MM.1S (cell line): ENCODE data around the gene NFATC4.

ENCODE experiments used
- DNase-seq: peaks from one replicate; pipeline ENCODE4 v3.0.0-alpha.2; 2015
- H2AFZ ChIP-seq: fragments of 300-600 bp; sonication (generic); 2 replicates; pipeline ENCODE4 v1.6.0; 2016; ENCODE audit warnings: antibody characterized with exemption, low read length
- H3F3A ChIP-seq: fragments of 300-600 bp; sonication (generic); 2 replicates; pipeline ENCODE4 v1.6.1; 2016; ENCODE audit warnings: mild to moderate bottlenecking, antibody characterized with exemption, low read length, moderate library complexity, mixed read lengths; ENCODE audit not compliant: insufficient read depth
- H3K27ac ChIP-seq: fragments of 300-600 bp; sonication (generic); 2 replicates; pipeline ENCODE4 v1.5.1; 2016; ENCODE audit warnings: mild to moderate bottlenecking, low read length
- H3K27me3 ChIP-seq: fragments of 300-600 bp; sonication (generic); replicated peaks from 2 replicates; pipeline ENCODE4 v1.6.0; 2016; ENCODE audit warnings: low read length; ENCODE audit not compliant: insufficient read depth
- H3K36me3 ChIP-seq: fragments of 300-600 bp; sonication (generic); replicated peaks from 2 replicates; pipeline ENCODE4 v1.6.1; 2016; ENCODE audit warnings: mild to moderate bottlenecking, low read length, mixed read lengths; ENCODE audit not compliant: insufficient read depth
- H3K4me1 ChIP-seq: fragments of 300-600 bp; sonication (generic); 2 replicates; pipeline ENCODE4 v1.6.1; 2016; ENCODE audit warnings: low read length, mixed read lengths
- H3K4me2 ChIP-seq: fragments of 300-600 bp; sonication (generic); 2 replicates; pipeline ENCODE4 v1.6.0; 2016; ENCODE audit warnings: low read depth, low read length
- H3K4me3 ChIP-seq: fragments of 300-600 bp; sonication (generic); 2 replicates; pipeline ENCODE4 v1.5.1; 2016; ENCODE audit warnings: low read length, mixed read lengths
- H3K79me2 ChIP-seq: fragments of 300-600 bp; sonication (generic); 2 replicates; pipeline ENCODE4 v1.6.1; 2016; ENCODE audit warnings: mixed run types, low read length, mixed read lengths
- H3K9ac ChIP-seq: fragments of 300-600 bp; sonication (generic); 2 replicates; pipeline ENCODE4 v1.6.1; 2016; ENCODE audit warnings: low read length, mixed read lengths
- H3K9me2 ChIP-seq: fragments of 300-600 bp; sonication (generic); replicated peaks from 2 replicates; pipeline ENCODE4 v1.6.1; 2016; ENCODE audit warnings: mild to moderate bottlenecking, low read length, mixed read lengths; ENCODE audit not compliant: insufficient read depth
- H3K9me3 ChIP-seq: fragments of 300-600 bp; sonication (generic); replicated peaks from 2 replicates; pipeline ENCODE4 v1.6.1; 2016; ENCODE audit warnings: mild to moderate bottlenecking, low read length, mixed read lengths; ENCODE audit not compliant: insufficient read depth
- H4K20me1 ChIP-seq: fragments of 300-600 bp; sonication (generic); 2 replicates; pipeline ENCODE4 v1.6.1; 2016; ENCODE audit warnings: mild to moderate bottlenecking, low read length, moderate library complexity, mixed read lengths; ENCODE audit not compliant: insufficient read depth
- EZH2 ChIP-seq: fragments of 300-600 bp; sonication (generic); optimal IDR thresholded peaks from 2 replicates; pipeline ENCODE3; 2017; ENCODE audit warnings: low read depth, mild to moderate bottlenecking, antibody characterized with exemption, low read length, mixed read lengths
- EZH2phosphoT487 ChIP-seq: fragments of 300-600 bp; sonication (generic); IDR thresholded peaks from 2 replicates; pipeline ENCODE4 v1.6.1; 2018; ENCODE audit warnings: antibody characterized with exemption, low read length
- TF ChIP-seq, protein P1 (sequence below): fragments of 300-600 bp; sonication (generic); IDR thresholded peaks from 2 replicates; pipeline ENCODE4 v1.5.1; 2016; ENCODE audit warnings: antibody characterized with exemption, low read length, mixed read lengths

The NFATC4 gene

GRCh38 chr14:24426150-24426911, 58.3 kb downstream of the NFATC4 start:
- Histone ChIP-seq H2AFZ (no peak overlapping the region), H3K9me2 (no peaks in the 10 kb centered on the region), H3K36me3 (no peaks in the 10 kb centered on the region), H3K27ac (no peak overlapping the region), H3K27me3 (no peaks in the 10 kb centered on the region), H3F3A (peaks cover 15% of the 10 kb centered on the region), H3K9ac (no peak overlapping the region), H3K4me1 (peaks cover 37% of the 10 kb centered on the region), H3K4me2 (no peak overlapping the region), H3K79me2 (peaks cover 12% of the 10 kb centered on the region), H3K4me3 (no peak overlapping the region), H3K9me3 (no peaks in the 10 kb centered on the region), H4K20me1 (no peaks in the 10 kb centered on the region)
- TF ChIP-seq EZH2phosphoT487, result no peak
- TF ChIP-seq, protein P1, sequence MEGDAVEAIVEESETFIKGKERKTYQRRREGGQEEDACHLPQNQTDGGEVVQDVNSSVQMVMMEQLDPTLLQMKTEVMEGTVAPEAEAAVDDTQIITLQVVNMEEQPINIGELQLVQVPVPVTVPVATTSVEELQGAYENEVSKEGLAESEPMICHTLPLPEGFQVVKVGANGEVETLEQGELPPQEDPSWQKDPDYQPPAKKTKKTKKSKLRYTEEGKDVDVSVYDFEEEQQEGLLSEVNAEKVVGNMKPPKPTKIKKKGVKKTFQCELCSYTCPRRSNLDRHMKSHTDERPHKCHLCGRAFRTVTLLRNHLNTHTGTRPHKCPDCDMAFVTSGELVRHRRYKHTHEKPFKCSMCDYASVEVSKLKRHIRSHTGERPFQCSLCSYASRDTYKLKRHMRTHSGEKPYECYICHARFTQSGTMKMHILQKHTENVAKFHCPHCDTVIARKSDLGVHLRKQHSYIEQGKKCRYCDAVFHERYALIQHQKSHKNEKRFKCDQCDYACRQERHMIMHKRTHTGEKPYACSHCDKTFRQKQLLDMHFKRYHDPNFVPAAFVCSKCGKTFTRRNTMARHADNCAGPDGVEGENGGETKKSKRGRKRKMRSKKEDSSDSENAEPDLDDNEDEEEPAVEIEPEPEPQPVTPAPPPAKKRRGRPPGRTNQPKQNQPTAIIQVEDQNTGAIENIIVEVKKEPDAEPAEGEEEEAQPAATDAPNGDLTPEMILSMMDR, result no peak
- TF ChIP-seq EZH2, result no peak
- no peak for DNase-seq

GRCh38 chr14:24426912-24427536, 59.0 kb downstream of the NFATC4 start:
- H2AFZ ChIP-seq, result no peak overlapping the region
- no peak overlapping the region for H3K4me3 ChIP-seq
- no peaks in the 10 kb centered on the region for H4K20me1 ChIP-seq
- H3K9me3 ChIP-seq, result no peaks in the 10 kb centered on the region
- H3K4me1 ChIP-seq, result peaks cover 37% of the 10 kb centered on the region
- peaks cover 17% of the 10 kb centered on the region for H3K79me2 ChIP-seq
- no peaks in the 10 kb centered on the region for H3K27me3 ChIP-seq
- no peaks in the 10 kb centered on the region for H3K36me3 ChIP-seq
- DNase-seq, result no peak
- no peaks in the 10 kb centered on the region for H3K9me2 ChIP-seq
- H3F3A ChIP-seq, result peaks cover 18% of the 10 kb centered on the region
- TF ChIP-seq EZH2 (no peak), EZH2phosphoT487 (no peak)
- TF ChIP-seq, protein P1, result no peak
- H3K27ac ChIP-seq, result no peak overlapping the region
- H3K4me2 ChIP-seq, result no peak overlapping the region
- H3K9ac ChIP-seq, result no peak overlapping the region

DNA sequence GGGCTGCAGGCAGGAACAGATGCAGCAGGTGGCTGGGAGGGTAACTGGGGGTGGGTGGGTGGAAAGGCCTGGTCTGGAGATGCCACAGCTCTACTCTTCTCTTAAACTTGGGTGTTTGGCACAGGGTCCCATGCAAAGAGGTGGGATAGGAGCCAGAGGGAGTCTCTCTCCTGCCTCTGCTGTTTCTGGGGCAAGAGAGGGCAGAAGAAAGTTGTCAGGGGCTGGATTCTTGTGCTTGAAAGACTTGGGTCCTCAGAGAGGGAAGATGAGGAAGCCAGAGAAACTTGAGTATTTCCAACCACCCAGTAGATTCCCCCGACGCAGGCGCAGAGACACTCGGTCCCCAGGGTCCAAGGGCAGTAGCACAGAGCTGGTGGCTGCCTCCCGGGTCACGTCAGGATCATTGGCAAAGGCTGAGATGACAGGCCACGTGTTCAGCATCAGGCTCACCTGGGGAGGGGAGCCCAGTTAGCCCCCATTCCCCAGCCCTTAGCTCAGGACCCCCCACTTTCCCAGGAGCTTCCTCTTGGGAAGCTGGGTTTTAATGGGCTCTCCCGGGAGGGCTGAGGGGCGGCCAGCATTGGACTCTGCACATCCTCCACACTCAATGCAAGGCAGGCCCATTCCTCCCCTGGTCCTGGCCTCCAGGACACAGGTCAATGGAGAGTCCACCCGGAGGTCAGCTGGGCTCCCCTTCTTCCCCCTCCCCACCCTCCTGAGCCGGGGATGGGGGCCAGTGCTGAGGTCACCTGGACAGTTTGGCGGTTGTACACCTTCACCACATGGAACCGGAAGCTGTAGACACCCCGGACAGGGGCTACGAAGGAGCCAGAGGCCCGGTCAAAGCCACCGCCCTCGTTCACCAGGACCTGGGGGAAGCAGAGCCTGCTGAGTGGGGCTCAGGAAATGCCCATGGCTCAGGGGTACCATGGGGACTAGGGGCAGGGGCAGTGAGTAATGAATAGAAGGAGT, 59.8 kb downstream of the NFATC4 start:
- H3F3A ChIP-seq, result peaks cover 18% of the 10 kb centered on the region
- peaks cover 23% of the 10 kb centered on the region for H3K79me2 ChIP-seq
- no peaks in the 10 kb centered on the region for H3K9me2 ChIP-seq
- DNase-seq, result no peak
- no peak overlapping the region for H2AFZ ChIP-seq
- no peak overlapping the region for H3K4me2 ChIP-seq
- no peaks in the 10 kb centered on the region for H3K36me3 ChIP-seq
- H4K20me1 ChIP-seq, result no peaks in the 10 kb centered on the region
- no peak overlapping the region for H3K4me3 ChIP-seq
- no peak overlapping the region for H3K27ac ChIP-seq
- TF ChIP-seq, protein P1, result no peak
- TF ChIP-seq EZH2 (no peak), EZH2phosphoT487 (no peak)
- no peak overlapping the region for H3K9ac ChIP-seq
- H3K4me1 ChIP-seq, result peaks cover 29% of the 10 kb centered on the region
- no peaks in the 10 kb centered on the region for H3K9me3 ChIP-seq
- H3K27me3 ChIP-seq, result no peaks in the 10 kb centered on the region
